GM12873 (cell line): ENCODE results near the gene KLRB1.

Experiments used
- CTCF ChIP-seq: IDR thresholded peaks from 2 replicates; pipeline ENCODE4 v1.5.1; 2012; ENCODE audit warnings: low read depth, mild to moderate bottlenecking, moderate library complexity, low read length, control low read depth; ENCODE audit not compliant: insufficient read depth; ENCODE audit errors: missing control alignments

The KLRB1 gene

GRCh38 chr12:9590441-9590840 lies 17.3 kb downstream of the KLRB1 start:
- no peak for TF ChIP-seq CTCF

GRCh38 chr12:9588749-9589148 lies 19.0 kb downstream of the KLRB1 start:
- no peak for TF ChIP-seq CTCF

- TF ChIP-seq CTCF = no peak
These were observed 19.6 kb downstream of the KLRB1 start for GRCh38 chr12:9587987-9588600.
